Spleen (tissue), 11 donors: ENCODE results near the gene CHTOP. TPM values are rescaled to one million over a fixed set of nuclear protein-coding genes. Genes with fewer than 3 reads are reported as not detected.

ENCODE experiments used
- DNase-seq: peaks from one replicate; pipeline ENCODE4 v3.0.0-alpha.2; 2020
- H3K27ac ChIP-seq, 8 donors: fragments of 200-600 bp; sonication (generic) in 7 of 8; 1 replicate in 4 of 8; 2 replicates in 4 of 8; pipeline versions ENCODE4 v1.5.0 to v1.8.0; 2016 to 2021; ENCODE audit warnings: inconsistent platforms in 4 of 8, mild to moderate bottlenecking in 4 of 8, moderate library complexity in 1 of 8
- H3K27me3 ChIP-seq, 7 donors: fragments of 200-600 bp; sonication (generic) in 6 of 7; replicated peaks in 1 of 7; 1 replicate in 4 of 7; 2 replicates in 3 of 7; pipeline versions ENCODE4 v1.5.0 to v1.8.0; 2016 to 2021; ENCODE audit warnings: inconsistent platforms in 3 of 7, mild to moderate bottlenecking in 1 of 7
- H3K36me3 ChIP-seq, 6 donors: fragments of 200-600 bp; sonication (generic) in 5 of 6; 1 replicate in 4 of 6; 2 replicates in 2 of 6; pipeline versions ENCODE4 v1.5.0 to v1.8.0; 2016 to 2021; ENCODE audit warnings: inconsistent platforms in 2 of 6
- H3K4me1 ChIP-seq, 6 donors: fragments of 200-600 bp; sonication (generic) in 5 of 6; 1 replicate in 3 of 6; 2 replicates in 3 of 6; pipeline versions ENCODE4 v1.5.0 to v1.8.0; 2016 to 2021; ENCODE audit warnings: inconsistent platforms in 3 of 6
- H3K4me3 ChIP-seq, 8 donors: fragments of 200-600 bp; sonication (generic) in 7 of 8; 1 replicate in 4 of 8; 2 replicates in 4 of 8; pipeline versions ENCODE4 v1.5.0 to v1.8.0; 2016 to 2021; ENCODE audit warnings: inconsistent platforms in 4 of 8, mild to moderate bottlenecking in 4 of 8, moderate library complexity in 2 of 8
- H3K9me3 ChIP-seq, 8 donors: fragments of 200-600 bp; sonication (generic) in 7 of 8; 1 replicate in 4 of 8; 2 replicates in 4 of 8; pipeline versions ENCODE4 v1.5.0 to v1.8.0; 2016 to 2021; ENCODE audit warnings: inconsistent platforms in 4 of 8
- POLR2A ChIP-seq, 3 donors: fragments of 450-650 bp; IDR thresholded peaks; one replicate each; pipeline ENCODE4 v1.5.1; 2017; ENCODE audit warnings: antibody characterized with exemption in 3 of 3, mild to moderate bottlenecking in 1 of 3
- POLR2AphosphoS5 ChIP-seq, 3 donors: sonication (generic); formaldehyde crosslinking; IDR thresholded peaks; one replicate each; pipeline ENCODE4 v1.5.1; 2017; ENCODE audit warnings: antibody characterized with exemption in 3 of 3
- WGBS, 5 donors: extraction: QIAGEN DNeasy Blood & Tissue Kit in 3 of 5; methylation state at CpG; one replicate each; pipeline versions ENCODE4 v1.1.5 to v1.1.7; 2013 to 2018; 5-methylcytosine and 5-hydroxymethylcytosine counted together
- intact Hi-C: fragments of 100-400 bp; cut with DNase I; formaldehyde crosslinking; loops from one replicate; pipeline ENCODE4 v1.15.0; 2023; ENCODE audit warnings: low total_unique reads
- polyA plus RNA-seq, 3 donors: library from polyadenylated mRNA; stranded (reverse); fragments of 200-250 nt; gene quantifications; one replicate each; pipeline ENCODE4 v1.2.1, GENCODE V29; 2013
- total RNA-seq, 7 donors: library from RNA; depleted of rRNA in 3 of 7; stranded (reverse); fragments of >200 nt in 3 of 7; fragmentation: NEBNext Ultra II Directional in 4 of 7; extraction: Animal tissue kit (Norgen Biotek cat#: 25700) in 4 of 7; gene quantifications; one replicate each; pipeline versions ENCODE4 v1.1.0 to v1.2.1, GENCODE V29; 2016 to 2021
- TF ChIP-seq, protein P1 (sequence below), 11 experiments: fragments of 200-600 bp in 7 of 11; fragments of 450-650 bp in 4 of 11; sonication (generic) in 4 of 11; IDR thresholded peaks in 8 of 11; conservative IDR thresholded peaks in 3 of 11; 1 replicate in 7 of 11; 2 replicates in 4 of 11; pipeline versions ENCODE4 v1.4.0 to v1.8.0; 2016 to 2021; ENCODE audit warnings: antibody characterized with exemption in 11 of 11, inconsistent platforms in 4 of 11, mild to moderate bottlenecking in 1 of 11
- donor health status: healthy with polysubstance abuse.
- donor health status: DM: no; HTN: no; CAD: no; lungs with moderate emphysema.
- donor health status: DM: no; HTN: no; CAD: no.
- donor health status: Bipolar disorder and iron deficiency.
- donor health status: healthy.
- donor health status: DM: no; HTN: no; CAD: no.
- donor health status: DM: yes; HTN: yes; CAD: no.

The CHTOP gene
- total and polyA plus RNA-seq, 10 donors = 58.1 to 108 (median 84.4) TPM

DNA sequence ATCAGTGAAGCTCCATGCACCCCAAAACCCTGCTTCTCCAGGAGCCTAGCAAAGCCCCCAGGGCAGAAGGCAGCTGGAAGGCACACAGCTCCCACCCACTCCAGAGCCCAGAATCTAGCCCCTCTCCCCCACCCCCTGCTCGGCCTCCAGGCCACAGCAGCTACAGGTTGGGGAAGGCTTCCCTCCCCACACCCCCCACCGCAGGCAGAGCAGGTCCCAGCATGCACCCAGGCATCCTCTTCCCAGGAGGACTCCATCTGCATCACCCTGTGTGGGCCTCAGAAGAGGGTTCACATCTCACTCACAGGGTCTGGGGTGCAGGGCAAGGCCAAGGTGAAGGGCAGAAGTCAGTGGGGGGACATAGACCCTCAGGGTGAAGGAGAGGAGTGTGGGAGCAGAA is 18.5 kb upstream of the CHTOP start:
- Histone ChIP-seq H3K36me3 (peaks cover 0 to 14% (median 0%) of the 10 kb centered on the region in 6 donors), H3K27me3 (no peaks in the 10 kb centered on the region), H3K4me3 (no peak overlapping the region), H3K9me3 (no peaks in the 10 kb centered on the region), H3K4me1 (peaks cover 14 to 66% (median 38%) of the 10 kb centered on the region in 6 donors), H3K27ac (peak overlapping the region in 2 of 8 donors; percentile 46 to 90)
- intact Hi-C loops = loop anchor here (5.0 kb wide), 1 partner anchor 43 kb away; no protein-coding TSS in a partner anchor
- no peak for DNase-seq
- WGBS, 5 donors = 83 to 100% (median 93%) methylated on average over 1 to 2 of the region's 2 CpGs
- TF ChIP-seq, protein P1, sequence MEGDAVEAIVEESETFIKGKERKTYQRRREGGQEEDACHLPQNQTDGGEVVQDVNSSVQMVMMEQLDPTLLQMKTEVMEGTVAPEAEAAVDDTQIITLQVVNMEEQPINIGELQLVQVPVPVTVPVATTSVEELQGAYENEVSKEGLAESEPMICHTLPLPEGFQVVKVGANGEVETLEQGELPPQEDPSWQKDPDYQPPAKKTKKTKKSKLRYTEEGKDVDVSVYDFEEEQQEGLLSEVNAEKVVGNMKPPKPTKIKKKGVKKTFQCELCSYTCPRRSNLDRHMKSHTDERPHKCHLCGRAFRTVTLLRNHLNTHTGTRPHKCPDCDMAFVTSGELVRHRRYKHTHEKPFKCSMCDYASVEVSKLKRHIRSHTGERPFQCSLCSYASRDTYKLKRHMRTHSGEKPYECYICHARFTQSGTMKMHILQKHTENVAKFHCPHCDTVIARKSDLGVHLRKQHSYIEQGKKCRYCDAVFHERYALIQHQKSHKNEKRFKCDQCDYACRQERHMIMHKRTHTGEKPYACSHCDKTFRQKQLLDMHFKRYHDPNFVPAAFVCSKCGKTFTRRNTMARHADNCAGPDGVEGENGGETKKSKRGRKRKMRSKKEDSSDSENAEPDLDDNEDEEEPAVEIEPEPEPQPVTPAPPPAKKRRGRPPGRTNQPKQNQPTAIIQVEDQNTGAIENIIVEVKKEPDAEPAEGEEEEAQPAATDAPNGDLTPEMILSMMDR (IDR thresholded peaks at IDR 0.05 in 8 of 11, conservative IDR thresholded peaks at IDR 0.05 in 3 of 11) = no peak
- no peak for TF ChIP-seq POLR2A (IDR thresholded peaks at IDR 0.05)
- no peak for TF ChIP-seq POLR2AphosphoS5 (IDR thresholded peaks at IDR 0.05)

DNA sequence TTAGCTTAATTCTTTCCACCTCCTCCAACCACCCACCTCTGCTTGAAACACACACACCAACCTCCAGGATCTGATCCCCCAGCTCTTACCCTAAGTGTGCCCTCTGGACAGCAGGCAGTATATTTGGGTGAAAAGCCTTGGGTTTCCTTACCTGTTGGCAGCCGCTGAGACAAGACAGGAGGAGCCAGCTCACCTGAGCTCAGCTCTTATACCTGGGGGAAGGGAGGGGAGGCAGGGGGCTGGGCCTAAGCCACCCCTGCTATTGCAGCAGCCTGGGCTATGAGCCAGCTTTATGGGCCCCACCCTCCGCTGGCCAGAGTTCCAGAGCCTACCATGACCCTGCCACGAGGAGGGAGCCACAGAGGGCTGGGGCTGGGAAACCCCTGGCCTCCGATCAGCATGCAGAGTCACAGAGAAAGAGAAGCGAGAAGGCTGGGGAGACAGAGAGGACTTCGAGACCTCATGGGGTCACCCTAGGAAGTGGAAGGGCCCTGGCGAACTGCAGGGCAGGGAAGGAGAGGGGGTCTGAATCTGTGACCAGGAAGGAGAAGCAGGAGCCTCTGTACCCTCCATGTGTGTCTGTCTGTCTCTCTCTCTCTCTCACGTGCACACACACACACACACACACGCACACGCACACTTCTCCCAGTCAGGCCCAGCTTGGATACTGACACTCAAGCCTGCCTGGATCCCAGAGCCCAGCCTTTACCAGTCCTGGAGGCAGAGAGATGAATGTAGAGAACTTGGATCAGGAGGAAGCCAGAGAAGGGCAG is 17.5 kb upstream of the CHTOP start, which contains the start of gene S100A14:
TSS of gene S100A14 (minus strand) at position 182 of the 773 bp plus-strand sequence. CDS start 467 bp downstream, outside the sequence.
- Histone ChIP-seq H3K4me3 (no peak within 1 kb of the TSS), H3K9me3 (no peaks in the 10 kb centered on the region), H3K4me1 (peaks cover 12 to 57% (median 34%) of the 10 kb centered on the region in 6 donors), H3K27ac (peak within 1 kb of the TSS in 7 of 8 donors; percentile 22 to 90 (median 48)), H3K36me3 (peaks cover 0 to 14% (median 0%) of the 10 kb centered on the region in 6 donors), H3K27me3 (no peaks in the 10 kb centered on the region)
- WGBS, 5 donors = 57 to 74% (median 72%) methylated on average over 9 to 10 of the region's 10 CpGs
- TF ChIP-seq POLR2AphosphoS5 (IDR thresholded peaks at IDR 0.05) = peak in 1 of 3 donors; percentile 26
- TF ChIP-seq, protein P1 (IDR thresholded peaks at IDR 0.05 in 8 of 11, conservative IDR thresholded peaks at IDR 0.05 in 3 of 11) = no peak
- peak; percentile 70 for DNase-seq
- intact Hi-C loops = loop anchor here (5.0 kb wide), 1 partner anchor 44 kb away; no protein-coding TSS in a partner anchor

DNA sequence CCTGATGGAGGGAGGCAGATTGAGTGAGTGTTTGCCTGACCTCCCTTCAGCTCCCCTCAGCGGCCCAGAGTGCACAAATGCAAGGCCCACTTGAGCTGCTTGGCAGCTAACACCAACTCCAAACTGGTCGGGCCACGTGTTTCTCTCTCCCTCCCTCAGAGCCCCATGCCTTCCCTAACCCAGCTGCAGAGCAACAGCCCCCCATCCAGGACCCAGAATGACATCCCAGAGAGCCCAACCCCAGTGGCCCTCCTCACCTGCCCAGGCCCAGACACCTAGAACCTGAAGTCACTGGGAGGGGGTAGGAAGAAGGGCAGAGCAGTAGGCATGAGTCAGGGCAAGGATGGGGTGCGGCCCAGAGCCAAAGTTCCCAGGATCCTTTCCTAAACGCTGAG is 17.0 kb upstream of the CHTOP start:
- H3K4me3 ChIP-seq = no peak overlapping the region
- H3K4me1 ChIP-seq = peaks cover 12 to 55% (median 34%) of the 10 kb centered on the region in 6 donors
- H3K9me3 ChIP-seq = no peaks in the 10 kb centered on the region
- H3K27ac ChIP-seq = peak overlapping the region in 7 of 8 donors; percentile 22 to 90 (median 48)
- peaks cover 0 to 14% (median 0%) of the 10 kb centered on the region in 6 donors for H3K36me3 ChIP-seq
- 55 to 90% (median 75%) methylated on average over 4 to 5 of the region's 5 CpGs for WGBS, 5 donors
- intact Hi-C loops = loop anchor here (5.0 kb wide), 1 partner anchor 45 kb away; no protein-coding TSS in a partner anchor
- no peak for DNase-seq
- TF ChIP-seq POLR2A (IDR thresholded peaks at IDR 0.05) (no peak), POLR2AphosphoS5 (IDR thresholded peaks at IDR 0.05) (no peak)
- TF ChIP-seq, protein P1 (IDR thresholded peaks at IDR 0.05 in 8 of 11, conservative IDR thresholded peaks at IDR 0.05 in 3 of 11) = no peak
- H3K27me3 ChIP-seq = no peaks in the 10 kb centered on the region

DNA sequence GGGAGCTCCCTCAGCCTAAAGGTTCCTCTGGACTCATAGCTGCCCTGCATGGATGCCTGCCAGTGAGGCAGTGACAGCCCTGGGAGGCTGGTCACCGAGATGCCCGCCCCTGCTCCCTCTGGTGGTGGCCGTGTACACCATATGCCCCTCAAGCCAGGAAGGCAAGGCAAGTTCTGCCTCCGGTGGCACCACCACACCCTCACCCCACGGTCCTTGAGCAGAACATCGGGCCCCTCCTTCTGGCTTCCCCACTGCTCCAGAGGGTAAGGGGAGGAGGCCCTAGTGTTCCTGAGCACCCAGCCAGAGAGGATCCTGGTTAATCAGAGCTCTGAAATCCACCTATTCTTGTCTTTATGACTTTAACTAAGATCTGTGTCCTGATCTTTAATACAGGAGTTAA is 16.2 kb upstream of the CHTOP start:
- peak; percentile 95 for DNase-seq
- 3 to 82% (median 35%) methylated on average over 6 of the region's 6 CpGs for WGBS, 5 donors
- Histone ChIP-seq H3K27me3 (no peaks in the 10 kb centered on the region), H3K36me3 (peaks cover 0 to 17% (median 0%) of the 10 kb centered on the region in 6 donors), H3K27ac (peak overlapping the region in 7 of 8 donors; percentile 32 to 90 (median 48)), H3K9me3 (no peaks in the 10 kb centered on the region), H3K4me3 (peak overlapping the region in 1 of 8 donors; percentile 4), H3K4me1 (peaks cover 12 to 56% (median 35%) of the 10 kb centered on the region in 6 donors)
- peak; percentile 57 to 81 (median 77) for TF ChIP-seq POLR2AphosphoS5 (IDR thresholded peaks at IDR 0.05)
- no peak for TF ChIP-seq POLR2A (IDR thresholded peaks at IDR 0.05)
- TF ChIP-seq, protein P1 (IDR thresholded peaks at IDR 0.05 in 8 of 11, conservative IDR thresholded peaks at IDR 0.05 in 3 of 11) = peak in 9 of 11 experiments; percentile 51 to 90 (median 76)
- intact Hi-C loops = loop anchor here (5.0 kb wide), 1 partner anchor 45 kb away; no protein-coding TSS in a partner anchor
